K562 (cell line): ENCODE data around the gene IL25. TPM values are rescaled to one million over a fixed set of nuclear protein-coding genes. Genes with fewer than 3 reads are reported as not detected.

Experiments used
- ATAC-seq: fragments of 200-7000 bp; cut with Tn5 transposase; 3 replicates; pipeline ENCODE4 v1.9.1; 2020; ENCODE audit warnings: moderate library complexity
- BruUV-seq: library from RNA; stranded (reverse); fragments of 400-500 nt; replicated peaks from 2 replicates; lab custom pipeline; 2021; lab: Mats Ljungman, UMichigan
- CTCF ChIA-PET: fragments of 300-600 bp; formaldehyde crosslinking; extraction: SDS; loops from one replicate; lab custom pipeline; 2021; ENCODE audit warnings: low intra/inter-chr PET ratio; lab: Yijun Ruan, JAX
- POLR2A ChIA-PET: fragments of 300-600, 350-650 bp; sonication (Branson Sonifier 250); formaldehyde crosslinking; extraction: SDS; loops from one replicate; lab custom pipeline; 2021; ENCODE audit warnings: antibody characterized with exemption, inconsistent platforms; lab: Yijun Ruan, JAX
- DNase-seq, 4 experiments: peaks; one replicate each; pipeline versions ENCODE4 v3.0.0 to v3.0.0-alpha.2; 2011 to 2018; ENCODE audit warnings: low spot score in 3 of 4, mixed read lengths in 3 of 4; ENCODE audit errors: extremely low read depth in 1 of 4
- FAIRE-seq: peaks from 2 replicates; lab custom pipeline; 2011; peaks lifted over from hg19 to GRCh38; lab: Jason Lieb, UNC
- H2AFZ ChIP-seq: 2 replicates; pipeline ENCODE4 v1.6.0; 2011; ENCODE audit warnings: low read depth, low read length, control low read depth, inconsistent platforms
- H3K27ac ChIP-seq: fragments of 200-600 bp; 3 replicates; pipeline ENCODE4 v1.8.0; 2011; ENCODE audit warnings: low read depth, mild to moderate bottlenecking, control low read depth, inconsistent platforms, low read length, moderate library complexity, mixed read lengths; ENCODE audit errors: extremely low read depth
- H3K27me3 ChIP-seq, 2 experiments: fragments of 300-600 bp in 1 of 2; 2 replicates in 1 of 2; 3 replicates in 1 of 2; pipeline versions ENCODE4 v1.6.0 to v1.8.0; 2011; ENCODE audit warnings: inconsistent platforms in 2 of 2, low read length in 2 of 2, mild to moderate bottlenecking in 1 of 2, mixed read lengths in 1 of 2, moderate library complexity in 1 of 2; ENCODE audit not compliant: control insufficient read depth in 2 of 2, insufficient read depth in 2 of 2
- H3K36me3 ChIP-seq: fragments of 300-600 bp; 3 replicates; pipeline ENCODE4 v1.8.0; 2011; ENCODE audit warnings: mild to moderate bottlenecking, low read length, inconsistent platforms; ENCODE audit not compliant: control insufficient read depth, insufficient read depth
- H3K4me1 ChIP-seq, 2 experiments: fragments of 200-600 bp in 1 of 2; replicated peaks in 1 of 2; 2 replicates in 1 of 2; 3 replicates in 1 of 2; pipeline versions ENCODE4 v1.5.1 to v1.8.0; 2011; ENCODE audit warnings: inconsistent platforms in 2 of 2, low read length in 2 of 2, mild to moderate bottlenecking in 1 of 2, mixed read lengths in 1 of 2, moderate library complexity in 1 of 2; ENCODE audit not compliant: control insufficient read depth in 2 of 2, insufficient read depth in 2 of 2
- H3K4me2 ChIP-seq: 2 replicates; pipeline ENCODE4 v1.6.1; 2011; ENCODE audit warnings: low read length, control low read depth, inconsistent platforms, mixed read lengths; ENCODE audit not compliant: insufficient read depth
- H3K4me3 ChIP-seq: fragments of 200-600 bp; sonication (generic), shearing (Covaris generic); 2 replicates; pipeline ENCODE4 v1.5.1; 2016; ENCODE audit warnings: control low read depth, inconsistent platforms
- H3K79me2 ChIP-seq: fragments of 200-600 bp; 3 replicates; pipeline ENCODE4 v1.8.0; 2011; ENCODE audit warnings: low read length, inconsistent platforms; ENCODE audit not compliant: control insufficient read depth, insufficient read depth
- H3K9ac ChIP-seq, 2 experiments: 2 replicates each; pipeline versions ENCODE4 v1.6.0 to v1.6.1; 2011; ENCODE audit warnings: low read depth in 2 of 2, low read length in 2 of 2, control low read depth in 1 of 2, inconsistent platforms in 1 of 2, mild to moderate bottlenecking in 1 of 2, mixed read lengths in 1 of 2; ENCODE audit not compliant: insufficient read depth in 1 of 2
- H3K9me1 ChIP-seq: one replicate; pipeline ENCODE4 v1.6.0; 2011; ENCODE audit warnings: inconsistent platforms, mild to moderate bottlenecking, low read length, moderate library complexity; ENCODE audit not compliant: control insufficient read depth, insufficient read depth
- H3K9me3 ChIP-seq: replicated peaks from 2 replicates; pipeline ENCODE4 v1.5.1; 2011; ENCODE audit warnings: low read depth, low read length, inconsistent platforms; ENCODE audit not compliant: control insufficient read depth, insufficient read depth
- H4K20me1 ChIP-seq: replicated peaks from 2 replicates; pipeline ENCODE4 v1.6.1; 2011; ENCODE audit warnings: low read length, inconsistent platforms, mixed read lengths; ENCODE audit not compliant: control insufficient read depth, insufficient read depth
- KDM1A ChIP-seq, 2 experiments: fragments of 450-650 bp; IDR thresholded peaks; 2 replicates each; pipeline ENCODE4 v1.6.1; 2016; ENCODE audit warnings: mild to moderate bottlenecking in 2 of 2
- PRMT5 ChIP-seq: sonication (generic); formaldehyde crosslinking; IDR thresholded peaks from 2 replicates; pipeline ENCODE4 v1.5.0; 2020; ENCODE audit warnings: missing genetic modification reagents
- SETDB1 ChIP-seq: IDR thresholded peaks from one replicate; pipeline ENCODE4 v1.6.1; 2012; ENCODE audit warnings: low read length, control low read depth, inconsistent platforms
- SPI1 ChIP-seq: IDR thresholded peaks from 2 replicates; pipeline ENCODE4 v1.6.1; 2011; ENCODE audit warnings: low read depth, low read length, control low read depth, borderline replicate concordance
- U2AF2 ChIP-seq: fragments of 200-400 bp; formaldehyde crosslinking; optimal IDR thresholded peaks from 2 replicates; pipeline ENCODE3; 2017; ENCODE audit warnings: low read depth, mild to moderate bottlenecking, low read length
- XRCC3 ChIP-seq: fragments of 450-650 bp; IDR thresholded peaks from 2 replicates; pipeline ENCODE4 v1.6.1; 2017; ENCODE audit warnings: mild to moderate bottlenecking, moderate library complexity
- ZNF133 ChIP-seq: fragments of 250-450 bp; sonication (Bioruptor Pico); IDR thresholded peaks from 2 replicates; pipeline ENCODE4 v1.4.0; 2020; ENCODE audit warnings: mild to moderate bottlenecking
- WGBS: fragments of 100-300 bp; shearing (Covaris generic); methylation state at CpG from one replicate; pipeline ENCODE4 v1.1.6; 2016; ENCODE audit warnings: low coverage, mixed read lengths; ENCODE audit not compliant: insufficient coverage; ENCODE audit errors: missing lambda C conversion rate; 5-methylcytosine and 5-hydroxymethylcytosine counted together
- in situ Hi-C: fragments of 300-500 bp; cut with MboI; formaldehyde crosslinking; loops from 4 replicates; pipeline ENCODE4 v1.15.0; 2018; ENCODE audit warnings: inconsistent platforms, mixed read lengths
- intact Hi-C: fragments of 100-400 bp; cut with micrococcal nuclease; formaldehyde crosslinking; loops from 2 replicates; pipeline ENCODE4 v1.14.2; 2022
- polyA plus RNA-seq, 8 experiments: library from polyadenylated mRNA; depleted of rRNA in 4 of 8; stranded (reverse) in 5 of 8; unstranded in 3 of 8; fragments of >200 nt; fragmentation: Nextera tagmentation in 2 of 8; fragmentation: Illumina TruSeq in 1 of 8; extraction: Ambion mirVana in 2 of 8; extraction: Trizol in 1 of 8; gene quantifications; 2 replicates each; pipeline versions ENCODE4 v1.2.1 to v1.2.3, GENCODE V29; 2011 to 2014; ENCODE audit warnings: inconsistent platforms in 1 of 8, missing spikeins in 1 of 8
- total RNA-seq, 7 experiments: library from RNA; depleted of rRNA in 6 of 7; stranded (reverse); fragments of >200 nt in 6 of 7; fragmentation: Illumina TruSeq in 2 of 7; extraction: Trizol in 2 of 7; gene quantifications; 2 replicates each; pipeline versions ENCODE4 v1.2.1 to v1.2.3, GENCODE V29; 2011 to 2021; ENCODE audit warnings: low replicate concordance in 1 of 7
- TF ChIP-seq, protein P1 (sequence below): fragments of 200-400 bp; formaldehyde crosslinking; IDR thresholded peaks from 2 replicates; pipeline ENCODE4 v1.6.1; 2017; ENCODE audit warnings: mild to moderate bottlenecking, low read depth, low read length, moderate library complexity
- TF ChIP-seq, protein P2 (sequence below): sonication (generic); formaldehyde crosslinking; IDR thresholded peaks from 2 replicates; pipeline ENCODE4 v1.8.0; 2023; ENCODE audit warnings: missing genetic modification reagents, mild to moderate bottlenecking, borderline replicate concordance
- TF ChIP-seq, protein P3 (sequence below), 2 experiments: fragments of 450-650 bp; IDR thresholded peaks; 2 replicates each; pipeline ENCODE4 v1.6.1; 2018; ENCODE audit warnings: mild to moderate bottlenecking in 2 of 2, low read depth in 1 of 2; ENCODE audit not compliant: partially characterized antibody in 2 of 2

The IL25 gene
- total and polyA plus RNA-seq, 9 of the 15 experiments (the other 6 are each of a cell fraction or from before 2014, with no cell fraction given), result not detected

DNA sequence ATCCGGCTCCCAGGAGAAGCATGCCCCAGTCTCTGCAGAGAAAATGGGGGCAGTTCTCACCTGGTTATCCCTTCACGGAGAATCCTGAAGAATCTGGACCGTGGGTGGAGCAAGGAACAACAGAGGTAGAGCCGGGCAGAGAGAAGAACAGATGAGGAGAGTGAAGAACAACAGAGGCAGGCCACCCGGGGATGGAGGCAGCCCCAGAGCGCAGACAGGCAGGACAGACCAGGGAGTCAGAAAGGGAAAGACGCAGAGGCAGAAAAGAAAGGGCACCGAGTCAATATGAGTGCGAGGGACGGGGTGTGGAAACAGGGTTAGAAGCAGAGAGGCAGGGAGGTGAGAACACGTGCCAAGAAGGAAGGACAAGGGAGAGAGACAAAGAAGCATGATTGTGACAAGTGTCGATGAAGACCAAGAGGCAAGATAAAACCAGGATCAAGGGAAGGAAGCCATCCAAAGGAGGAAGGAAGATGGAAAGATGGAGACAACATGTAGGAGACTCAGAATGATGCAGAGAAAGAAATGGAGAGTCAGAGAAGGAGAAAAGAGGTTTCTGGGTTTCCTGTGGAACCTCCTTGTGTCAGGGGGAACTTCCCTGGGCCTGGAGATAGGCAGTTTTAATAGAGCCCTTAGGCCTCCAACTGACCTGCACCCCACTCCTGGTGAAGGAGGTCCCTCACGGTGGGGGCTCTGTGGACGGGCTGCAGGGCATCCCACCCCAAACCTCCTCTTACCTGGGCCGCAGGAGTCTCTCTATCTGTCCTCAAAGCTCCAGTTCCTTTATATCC lies 35.1 kb downstream of the IL25 start, which contains the start of gene MYH6:
Gene MYH6 (minus strand): TSS at position 758 of the 791 bp plus-strand sequence. CDS start 1,050 bp downstream, outside the sequence.
- Histone ChIP-seq H2AFZ (no peak within 1 kb of the TSS), H3K4me1 (no peaks in the 10 kb centered on the region; a peak in 1 of 5 replicates), H3K4me3 (no peak within 1 kb of the TSS), H3K9me3 (no peaks in the 10 kb centered on the region), H3K27ac (no peak within 1 kb of the TSS), H3K36me3 (no peaks in the 10 kb centered on the region), H3K4me2 (no peak within 1 kb of the TSS), H3K79me2 (no peaks in the 10 kb centered on the region), H3K9ac (no peak within 1 kb of the TSS), H3K27me3 (peaks cover 22 to 89% of the 10 kb centered on the region in 2 experiments; a peak in 4 of 5 replicates), H4K20me1 (no peaks in the 10 kb centered on the region), H3K9me1 (no peaks in the 10 kb centered on the region)
- no peak for FAIRE-seq
- no TSS peak for BruUV-seq
- DNase-seq, result no peak
- POLR2A ChIA-PET, result no interaction called here
- no peak for ATAC-seq
- intact Hi-C loops (no loop called here), in situ Hi-C loops (no loop called here)
- WGBS, result 2% methylated on average over 13 of the region's 15 CpGs
- CTCF ChIA-PET, result no interaction called here
- TF ChIP-seq U2AF2 (no peak), SETDB1 (no peak), KDM1A (IDR thresholded peaks at IDR 0.05) (no peak), PRMT5 (CRISPR knock-in tag) (no peak), SPI1 (no peak), XRCC3 (no peak), ZNF133 (CRISPR knock-in tag) (no peak)
- TF ChIP-seq, protein P1, sequence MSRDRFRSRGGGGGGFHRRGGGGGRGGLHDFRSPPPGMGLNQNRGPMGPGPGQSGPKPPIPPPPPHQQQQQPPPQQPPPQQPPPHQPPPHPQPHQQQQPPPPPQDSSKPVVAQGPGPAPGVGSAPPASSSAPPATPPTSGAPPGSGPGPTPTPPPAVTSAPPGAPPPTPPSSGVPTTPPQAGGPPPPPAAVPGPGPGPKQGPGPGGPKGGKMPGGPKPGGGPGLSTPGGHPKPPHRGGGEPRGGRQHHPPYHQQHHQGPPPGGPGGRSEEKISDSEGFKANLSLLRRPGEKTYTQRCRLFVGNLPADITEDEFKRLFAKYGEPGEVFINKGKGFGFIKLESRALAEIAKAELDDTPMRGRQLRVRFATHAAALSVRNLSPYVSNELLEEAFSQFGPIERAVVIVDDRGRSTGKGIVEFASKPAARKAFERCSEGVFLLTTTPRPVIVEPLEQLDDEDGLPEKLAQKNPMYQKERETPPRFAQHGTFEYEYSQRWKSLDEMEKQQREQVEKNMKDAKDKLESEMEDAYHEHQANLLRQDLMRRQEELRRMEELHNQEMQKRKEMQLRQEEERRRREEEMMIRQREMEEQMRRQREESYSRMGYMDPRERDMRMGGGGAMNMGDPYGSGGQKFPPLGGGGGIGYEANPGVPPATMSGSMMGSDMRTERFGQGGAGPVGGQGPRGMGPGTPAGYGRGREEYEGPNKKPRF, result no peak
- TF ChIP-seq, protein P2, sequence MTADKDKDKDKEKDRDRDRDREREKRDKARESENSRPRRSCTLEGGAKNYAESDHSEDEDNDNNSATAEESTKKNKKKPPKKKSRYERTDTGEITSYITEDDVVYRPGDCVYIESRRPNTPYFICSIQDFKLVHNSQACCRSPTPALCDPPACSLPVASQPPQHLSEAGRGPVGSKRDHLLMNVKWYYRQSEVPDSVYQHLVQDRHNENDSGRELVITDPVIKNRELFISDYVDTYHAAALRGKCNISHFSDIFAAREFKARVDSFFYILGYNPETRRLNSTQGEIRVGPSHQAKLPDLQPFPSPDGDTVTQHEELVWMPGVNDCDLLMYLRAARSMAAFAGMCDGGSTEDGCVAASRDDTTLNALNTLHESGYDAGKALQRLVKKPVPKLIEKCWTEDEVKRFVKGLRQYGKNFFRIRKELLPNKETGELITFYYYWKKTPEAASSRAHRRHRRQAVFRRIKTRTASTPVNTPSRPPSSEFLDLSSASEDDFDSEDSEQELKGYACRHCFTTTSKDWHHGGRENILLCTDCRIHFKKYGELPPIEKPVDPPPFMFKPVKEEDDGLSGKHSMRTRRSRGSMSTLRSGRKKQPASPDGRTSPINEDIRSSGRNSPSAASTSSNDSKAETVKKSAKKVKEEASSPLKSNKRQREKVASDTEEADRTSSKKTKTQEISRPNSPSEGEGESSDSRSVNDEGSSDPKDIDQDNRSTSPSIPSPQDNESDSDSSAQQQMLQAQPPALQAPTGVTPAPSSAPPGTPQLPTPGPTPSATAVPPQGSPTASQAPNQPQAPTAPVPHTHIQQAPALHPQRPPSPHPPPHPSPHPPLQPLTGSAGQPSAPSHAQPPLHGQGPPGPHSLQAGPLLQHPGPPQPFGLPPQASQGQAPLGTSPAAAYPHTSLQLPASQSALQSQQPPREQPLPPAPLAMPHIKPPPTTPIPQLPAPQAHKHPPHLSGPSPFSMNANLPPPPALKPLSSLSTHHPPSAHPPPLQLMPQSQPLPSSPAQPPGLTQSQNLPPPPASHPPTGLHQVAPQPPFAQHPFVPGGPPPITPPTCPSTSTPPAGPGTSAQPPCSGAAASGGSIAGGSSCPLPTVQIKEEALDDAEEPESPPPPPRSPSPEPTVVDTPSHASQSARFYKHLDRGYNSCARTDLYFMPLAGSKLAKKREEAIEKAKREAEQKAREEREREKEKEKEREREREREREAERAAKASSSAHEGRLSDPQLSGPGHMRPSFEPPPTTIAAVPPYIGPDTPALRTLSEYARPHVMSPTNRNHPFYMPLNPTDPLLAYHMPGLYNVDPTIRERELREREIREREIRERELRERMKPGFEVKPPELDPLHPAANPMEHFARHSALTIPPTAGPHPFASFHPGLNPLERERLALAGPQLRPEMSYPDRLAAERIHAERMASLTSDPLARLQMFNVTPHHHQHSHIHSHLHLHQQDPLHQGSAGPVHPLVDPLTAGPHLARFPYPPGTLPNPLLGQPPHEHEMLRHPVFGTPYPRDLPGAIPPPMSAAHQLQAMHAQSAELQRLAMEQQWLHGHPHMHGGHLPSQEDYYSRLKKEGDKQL (CRISPR knock-in tag), result no peak
- TF ChIP-seq, protein P3, sequence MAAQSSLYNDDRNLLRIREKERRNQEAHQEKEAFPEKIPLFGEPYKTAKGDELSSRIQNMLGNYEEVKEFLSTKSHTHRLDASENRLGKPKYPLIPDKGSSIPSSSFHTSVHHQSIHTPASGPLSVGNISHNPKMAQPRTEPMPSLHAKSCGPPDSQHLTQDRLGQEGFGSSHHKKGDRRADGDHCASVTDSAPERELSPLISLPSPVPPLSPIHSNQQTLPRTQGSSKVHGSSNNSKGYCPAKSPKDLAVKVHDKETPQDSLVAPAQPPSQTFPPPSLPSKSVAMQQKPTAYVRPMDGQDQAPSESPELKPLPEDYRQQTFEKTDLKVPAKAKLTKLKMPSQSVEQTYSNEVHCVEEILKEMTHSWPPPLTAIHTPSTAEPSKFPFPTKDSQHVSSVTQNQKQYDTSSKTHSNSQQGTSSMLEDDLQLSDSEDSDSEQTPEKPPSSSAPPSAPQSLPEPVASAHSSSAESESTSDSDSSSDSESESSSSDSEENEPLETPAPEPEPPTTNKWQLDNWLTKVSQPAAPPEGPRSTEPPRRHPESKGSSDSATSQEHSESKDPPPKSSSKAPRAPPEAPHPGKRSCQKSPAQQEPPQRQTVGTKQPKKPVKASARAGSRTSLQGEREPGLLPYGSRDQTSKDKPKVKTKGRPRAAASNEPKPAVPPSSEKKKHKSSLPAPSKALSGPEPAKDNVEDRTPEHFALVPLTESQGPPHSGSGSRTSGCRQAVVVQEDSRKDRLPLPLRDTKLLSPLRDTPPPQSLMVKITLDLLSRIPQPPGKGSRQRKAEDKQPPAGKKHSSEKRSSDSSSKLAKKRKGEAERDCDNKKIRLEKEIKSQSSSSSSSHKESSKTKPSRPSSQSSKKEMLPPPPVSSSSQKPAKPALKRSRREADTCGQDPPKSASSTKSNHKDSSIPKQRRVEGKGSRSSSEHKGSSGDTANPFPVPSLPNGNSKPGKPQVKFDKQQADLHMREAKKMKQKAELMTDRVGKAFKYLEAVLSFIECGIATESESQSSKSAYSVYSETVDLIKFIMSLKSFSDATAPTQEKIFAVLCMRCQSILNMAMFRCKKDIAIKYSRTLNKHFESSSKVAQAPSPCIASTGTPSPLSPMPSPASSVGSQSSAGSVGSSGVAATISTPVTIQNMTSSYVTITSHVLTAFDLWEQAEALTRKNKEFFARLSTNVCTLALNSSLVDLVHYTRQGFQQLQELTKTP (IDR thresholded peaks at IDR 0.05; ENCODE audit: low read depth in 1 of 2, partially characterized antibody in 2 of 2), result no peak
